Activated CD8-positive, alpha-beta T cell treated with anti-CD3 and anti-CD28 coated beads, Interleukin-2, amount 10 ng/mL, durations not matched to agents 7 days and 5 days (primary cell): Measurements from ENCODE around the gene TPST1. TPM values are rescaled to one million over a fixed set of nuclear protein-coding genes. Genes with fewer than 3 reads are reported as not detected.

Experiments used
- ATAC-seq: fragments of 150-1000 bp; cut with Tn5 transposase; one replicate; pipeline ENCODE4 v1.10.0; 2021; ENCODE audit warnings: moderate library complexity
- CTCF ChIA-PET: fragments of 350-600 bp; sonication (Branson Sonifier 250); formaldehyde crosslinking; loops from one replicate; lab custom pipeline; 2021; ENCODE audit warnings: antibody characterized with exemption; lab: Charles Lee
- POLR2A ChIA-PET: fragments of 350-600 bp; sonication (Branson Sonifier 250); formaldehyde crosslinking; loops from one replicate; lab custom pipeline; 2021; ENCODE audit warnings: antibody characterized with exemption; lab: Charles Lee
- DNase-seq: peaks from one replicate; pipeline ENCODE4 v3.0.0-alpha.2; 2020
- H3K27ac Mint-ChIP-seq: one replicate; pipeline ENCODE4 v1.8.0; 2021; ENCODE audit warnings: mild to moderate bottlenecking, mixed read lengths
- H3K27me3 Mint-ChIP-seq: one replicate; pipeline ENCODE4 v1.8.0; 2021; ENCODE audit warnings: low read depth, mixed read lengths
- H3K36me3 Mint-ChIP-seq: one replicate; pipeline ENCODE4 v1.8.0; 2021; ENCODE audit warnings: low read depth, mixed read lengths
- H3K4me1 Mint-ChIP-seq: one replicate; pipeline ENCODE4 v1.8.0; 2021; ENCODE audit warnings: low read depth, mixed read lengths
- H3K4me3 Mint-ChIP-seq: one replicate; pipeline ENCODE4 v1.8.0; 2021; ENCODE audit warnings: mild to moderate bottlenecking, mixed read lengths
- H3K9me3 Mint-ChIP-seq: one replicate; pipeline ENCODE4 v1.8.0; 2022; ENCODE audit warnings: mixed read lengths; ENCODE audit not compliant: insufficient read depth
- total RNA-seq, 2 experiments: library from RNA; stranded (reverse); gene quantifications; one replicate each; pipeline ENCODE4 v1.2.3, GENCODE V29; 2021

Gene TPST1
- total RNA-seq, 2 experiments from 2014 or later: 1.6 to 1.8 TPM

DNA sequence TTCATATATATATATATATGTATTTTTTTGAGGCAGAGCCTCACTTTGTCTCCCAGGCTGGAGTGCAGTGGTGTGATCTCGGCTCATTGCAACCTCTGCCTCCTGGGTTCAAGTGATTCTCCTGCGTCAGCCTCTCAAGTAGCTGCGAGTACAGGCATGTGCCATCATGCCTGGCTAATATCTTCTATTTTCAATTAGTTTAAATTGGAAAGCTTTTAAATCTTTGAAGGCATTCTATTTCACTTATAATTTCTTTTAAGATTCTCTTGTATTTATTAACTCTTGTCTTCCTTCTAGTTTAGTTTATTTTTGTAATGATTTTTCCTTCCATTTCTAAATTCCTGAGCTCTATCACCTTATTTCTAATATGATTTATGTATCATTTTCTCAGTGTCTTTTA lies 71.2 kb downstream of the TPST1 start:
- no peak for ATAC-seq
- POLR2A ChIA-PET: no interaction called here
- no peak for DNase-seq
- H3K9me3 Mint-ChIP-seq: no peaks in the 10 kb centered on the region
- H3K4me3 Mint-ChIP-seq: no peak overlapping the region
- no peak overlapping the region for H3K27ac Mint-ChIP-seq
- no peaks in the 10 kb centered on the region for H3K27me3 Mint-ChIP-seq
- no peaks in the 10 kb centered on the region for H3K36me3 Mint-ChIP-seq
- CTCF ChIA-PET: no interaction called here
- H3K4me1 Mint-ChIP-seq: no peaks in the 10 kb centered on the region

DNA sequence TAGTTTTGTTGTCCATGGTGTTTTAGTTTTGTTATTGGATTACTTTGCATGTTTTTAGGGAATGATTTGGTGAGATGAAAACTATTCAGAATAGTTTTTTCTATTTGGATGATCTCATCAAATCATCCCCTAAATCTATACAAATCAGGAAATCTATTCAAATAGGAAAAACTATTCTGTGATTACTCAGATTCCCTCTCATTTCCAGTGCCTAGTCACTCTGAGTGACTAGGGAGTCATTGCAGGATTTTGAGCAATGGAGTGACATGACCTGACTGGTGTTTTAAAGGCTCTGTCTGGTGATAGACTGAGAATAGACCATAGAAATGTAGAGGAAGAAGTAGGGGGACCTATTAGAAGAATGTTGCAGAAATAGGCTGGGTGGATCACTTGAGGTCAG lies 72.4 kb downstream of the TPST1 start:
- ChIA-PET CTCF (interaction anchor here (0.7 kb wide), 1 partner anchor 27 kb away, joined by 3 read pairs; no protein-coding TSS in a partner anchor), POLR2A (no interaction called here)
- no peaks in the 10 kb centered on the region for H3K27me3 Mint-ChIP-seq
- H3K9me3 Mint-ChIP-seq: no peaks in the 10 kb centered on the region
- H3K27ac Mint-ChIP-seq: no peak overlapping the region
- no peak for DNase-seq
- no peaks in the 10 kb centered on the region for H3K36me3 Mint-ChIP-seq
- H3K4me3 Mint-ChIP-seq: no peak overlapping the region
- no peaks in the 10 kb centered on the region for H3K4me1 Mint-ChIP-seq
- ATAC-seq: no peak

DNA sequence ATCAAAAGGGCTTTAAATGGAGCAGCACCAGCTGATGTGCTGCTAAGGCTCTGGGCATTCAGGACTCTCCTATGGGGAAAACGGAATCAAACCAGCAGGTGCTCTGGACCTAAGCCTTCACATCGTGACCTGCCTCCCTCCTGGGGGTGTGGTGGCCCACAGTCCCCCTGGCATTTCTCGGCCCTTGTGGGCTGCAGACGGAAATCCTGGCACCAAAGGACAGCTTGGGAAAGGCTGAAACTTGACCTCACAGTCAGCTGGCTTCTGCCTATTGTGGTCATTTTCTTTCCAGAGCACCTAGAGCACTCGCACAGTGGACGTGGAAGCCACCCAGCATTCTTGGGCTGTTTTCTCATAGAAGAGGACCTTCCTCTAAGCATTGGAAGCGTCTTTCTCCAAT lies 74.8 kb downstream of the TPST1 start:
- Mint-ChIP-seq H3K4me3 (no peak overlapping the region), H3K27ac (no peak overlapping the region), H3K4me1 (no peaks in the 10 kb centered on the region), H3K27me3 (no peaks in the 10 kb centered on the region), H3K36me3 (no peaks in the 10 kb centered on the region), H3K9me3 (no peaks in the 10 kb centered on the region)
- ChIA-PET POLR2A (no interaction called here), CTCF (no interaction called here)
- ATAC-seq (no peak), DNase-seq (no peak)

DNA sequence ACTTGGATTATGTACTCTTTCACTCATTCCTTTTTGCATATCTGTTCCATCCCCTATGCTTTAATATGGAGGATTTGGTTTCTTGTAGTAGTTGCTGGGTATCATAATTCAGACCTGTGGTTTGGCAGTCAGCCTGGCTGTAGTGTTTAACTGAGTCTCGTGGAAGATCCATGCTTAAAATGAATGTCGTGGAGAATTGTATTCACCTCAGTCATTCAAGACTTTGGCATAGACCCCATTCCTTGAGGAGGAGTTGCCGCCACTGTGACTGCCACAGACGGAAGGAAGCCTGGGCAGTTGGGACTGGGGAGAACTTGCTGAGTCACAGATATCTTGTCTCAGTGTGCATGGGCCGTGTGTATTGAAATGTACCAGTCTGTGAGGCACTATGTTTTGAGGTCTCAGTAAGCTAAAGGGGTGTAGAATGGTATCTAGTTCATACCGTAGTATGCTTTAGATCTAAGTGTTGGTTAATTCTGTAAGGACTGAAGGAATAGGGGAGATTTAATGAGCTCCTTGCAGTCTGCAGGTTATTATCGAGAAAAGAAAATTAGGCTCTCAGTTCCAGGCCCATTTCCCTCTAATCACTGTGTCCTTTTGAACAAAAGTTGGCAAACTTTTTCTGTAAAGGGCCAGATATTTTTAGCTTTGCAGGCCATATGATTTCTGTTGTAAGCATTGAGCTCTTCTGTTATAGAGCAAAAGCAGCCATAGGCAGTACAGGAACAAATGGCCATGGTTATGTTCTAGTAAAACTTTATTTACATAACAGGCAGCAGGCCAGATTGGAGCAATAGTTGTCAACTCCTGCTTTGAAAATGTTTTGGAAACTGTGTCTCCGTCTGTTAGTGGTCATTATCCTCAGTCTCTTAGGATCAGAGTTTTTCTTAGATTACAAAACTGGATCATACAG lies 76.8 kb downstream of the TPST1 start:
- CTCF ChIA-PET: no interaction called here
- H3K27ac Mint-ChIP-seq: no peak overlapping the region

DNA sequence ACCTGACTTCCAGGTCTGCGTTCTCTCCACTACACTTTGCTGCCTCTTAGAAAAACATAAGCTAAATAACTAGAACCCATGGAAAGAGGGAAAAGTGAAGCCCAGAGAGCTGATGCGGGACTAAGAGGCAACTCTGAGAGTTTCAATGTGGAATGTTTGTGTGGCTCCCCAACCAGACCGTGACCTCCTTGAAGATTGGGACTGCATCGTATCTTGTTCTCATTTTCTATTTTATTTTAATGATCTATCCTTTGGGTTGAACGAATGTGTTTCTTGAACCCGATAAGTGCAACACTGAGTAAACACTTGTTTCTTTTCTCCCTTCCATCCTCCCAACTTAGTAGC lies 77.4 kb downstream of the TPST1 start:
- POLR2A ChIA-PET: no interaction called here
- CTCF ChIA-PET: no interaction called here
- no peaks in the 10 kb centered on the region for H3K36me3 Mint-ChIP-seq
- no peaks in the 10 kb centered on the region for H3K9me3 Mint-ChIP-seq
- no peaks in the 10 kb centered on the region for H3K27me3 Mint-ChIP-seq
- no peak for DNase-seq
- ATAC-seq: no peak
- no peak overlapping the region for H3K4me3 Mint-ChIP-seq
- H3K4me1 Mint-ChIP-seq: no peaks in the 10 kb centered on the region
- H3K27ac Mint-ChIP-seq: no peak overlapping the region

More for the DNA sequence above, 76.8 kb downstream of the TPST1 start:
- Mint-ChIP-seq H3K36me3 (no peaks in the 10 kb centered on the region), H3K9me3 (no peaks in the 10 kb centered on the region), H3K4me3 (no peak overlapping the region), H3K27me3 (no peaks in the 10 kb centered on the region), H3K4me1 (no peaks in the 10 kb centered on the region)
- ATAC-seq (no peak), DNase-seq (no peak)
- POLR2A ChIA-PET: no interaction called here

DNA sequence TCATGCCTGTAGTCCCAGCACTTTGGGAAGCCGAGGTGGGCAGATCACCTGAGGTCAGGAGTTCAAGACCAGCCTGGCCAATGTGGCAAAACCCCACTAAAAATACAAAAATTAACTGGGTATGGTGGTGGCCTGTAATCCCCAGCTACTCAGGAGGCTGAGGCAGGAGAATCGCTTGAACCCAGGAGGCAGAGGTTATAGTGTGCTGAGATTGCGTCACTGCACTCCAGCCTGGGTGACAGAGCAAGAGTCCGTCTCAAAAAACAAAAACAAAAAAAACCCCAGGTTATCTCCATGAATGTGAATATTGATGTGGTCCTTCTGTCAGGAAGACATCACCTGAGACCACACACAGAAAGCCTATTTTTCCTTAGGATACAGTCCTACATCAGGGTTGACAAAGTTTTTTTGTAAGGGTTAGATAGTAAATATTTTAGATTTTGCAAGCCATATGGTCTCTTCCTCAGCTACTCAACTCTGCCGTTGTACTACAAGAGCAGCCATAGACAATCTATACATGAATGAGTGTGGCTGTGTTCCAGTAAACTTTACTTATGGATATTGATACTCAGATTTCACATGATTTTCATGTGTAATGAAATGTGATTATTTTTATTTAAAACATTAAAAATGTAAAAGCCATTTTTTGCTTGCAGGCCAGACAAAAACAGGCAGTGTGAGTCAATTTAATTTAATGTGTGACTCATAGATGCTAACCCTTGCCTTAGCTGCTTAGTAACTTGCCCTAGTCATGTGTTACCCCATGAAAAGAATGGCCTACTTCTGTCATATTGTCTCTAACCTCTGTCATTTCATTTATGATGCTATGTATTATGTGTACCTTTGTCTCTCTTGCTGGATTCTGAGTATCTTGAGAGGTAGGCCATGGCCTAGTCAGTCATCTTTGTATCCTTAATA lies 78.1 kb downstream of the TPST1 start:
- no peaks in the 10 kb centered on the region for H3K36me3 Mint-ChIP-seq
- no peaks in the 10 kb centered on the region for H3K4me1 Mint-ChIP-seq
- no peaks in the 10 kb centered on the region for H3K9me3 Mint-ChIP-seq
- ATAC-seq (no peak), DNase-seq (no peak)
- ChIA-PET CTCF (interaction anchor here (0.6 kb wide), 1 partner anchor 30 kb away, joined by 3 read pairs; no protein-coding TSS in a partner anchor), POLR2A (no interaction called here)
- H3K4me3 Mint-ChIP-seq: no peak overlapping the region
- H3K27me3 Mint-ChIP-seq: no peaks in the 10 kb centered on the region
- H3K27ac Mint-ChIP-seq: no peak overlapping the region

DNA sequence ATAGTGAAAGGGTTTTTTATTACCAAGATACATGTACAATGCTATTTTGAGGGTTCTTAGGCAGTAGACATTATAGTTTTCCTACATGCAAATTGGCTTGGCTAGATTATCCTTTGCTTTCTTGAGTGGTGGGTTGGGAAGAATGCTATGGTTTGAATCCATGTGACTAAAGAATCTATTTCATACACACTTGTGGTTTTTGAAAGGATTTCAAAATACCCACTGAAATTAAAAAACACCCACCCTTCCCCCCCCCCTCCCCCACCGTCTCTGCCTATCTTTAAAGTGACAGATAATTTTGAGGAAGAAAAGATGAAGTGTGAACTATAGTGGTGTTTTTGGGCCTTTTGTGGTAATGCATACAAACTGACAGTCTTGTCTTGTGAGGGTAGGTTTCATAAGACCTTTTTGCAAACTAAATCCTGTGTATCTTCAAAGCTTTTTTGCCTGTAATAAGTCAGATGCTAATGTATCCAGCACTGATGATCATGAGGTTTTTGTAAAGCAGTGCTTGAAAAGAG lies 90.9 kb downstream of the TPST1 start:
- no peak for ATAC-seq
- H3K27me3 Mint-ChIP-seq: no peaks in the 10 kb centered on the region
- CTCF ChIA-PET: no interaction called here
- POLR2A ChIA-PET: no interaction called here
- peaks cover 8% of the 10 kb centered on the region for H3K9me3 Mint-ChIP-seq
- H3K27ac Mint-ChIP-seq: no peak overlapping the region
- peaks cover 3% of the 10 kb centered on the region for H3K36me3 Mint-ChIP-seq
- no peak for DNase-seq
- no peaks in the 10 kb centered on the region for H3K4me1 Mint-ChIP-seq
- H3K4me3 Mint-ChIP-seq: no peak overlapping the region

DNA sequence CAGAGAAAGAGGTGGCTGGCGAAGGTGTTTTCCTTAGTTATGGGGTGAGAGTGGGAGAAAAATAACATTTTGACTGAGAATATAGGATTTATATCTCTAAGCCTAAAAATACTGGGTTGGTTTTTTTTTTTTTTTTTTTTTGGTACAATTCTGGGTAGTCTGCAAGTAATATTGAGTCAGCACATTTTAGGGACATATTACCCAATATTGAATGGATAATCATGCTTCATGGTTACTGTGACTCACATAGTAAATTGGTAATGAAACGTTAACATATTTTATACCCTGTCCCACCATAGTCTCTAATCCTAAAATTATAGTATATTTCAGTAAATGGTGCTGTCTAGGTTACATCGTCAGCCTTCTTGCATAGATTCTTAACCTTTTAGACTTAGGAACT lies 91.4 kb downstream of the TPST1 start:
- Mint-ChIP-seq H3K4me1 (no peaks in the 10 kb centered on the region), H3K4me3 (no peak overlapping the region), H3K36me3 (peaks cover 3% of the 10 kb centered on the region), H3K27me3 (no peaks in the 10 kb centered on the region), H3K9me3 (peaks cover 8% of the 10 kb centered on the region), H3K27ac (no peak overlapping the region)
- ChIA-PET CTCF (no interaction called here), POLR2A (no interaction called here)
- ATAC-seq: no peak
- DNase-seq: no peak

DNA sequence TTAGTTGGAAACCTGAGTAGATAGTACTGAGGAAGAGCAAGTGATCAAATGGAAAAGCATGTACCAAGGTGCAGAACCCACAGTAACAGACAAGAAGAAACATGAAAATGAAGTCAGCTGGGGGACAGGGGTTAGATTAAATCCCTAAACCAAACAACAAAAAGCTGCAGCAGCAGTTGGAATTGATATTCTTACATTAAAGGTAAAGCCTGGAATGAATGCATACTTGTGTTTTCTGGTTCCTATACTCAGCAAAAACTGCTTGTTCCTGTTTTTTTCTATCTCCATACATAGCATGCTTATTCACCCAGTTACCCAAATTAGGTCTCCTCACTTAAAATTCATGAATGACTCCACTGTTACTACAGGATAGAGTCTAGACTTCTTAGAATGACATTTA lies 92.4 kb downstream of the TPST1 start:
- Mint-ChIP-seq H3K4me1 (no peaks in the 10 kb centered on the region), H3K27ac (no peak overlapping the region), H3K27me3 (no peaks in the 10 kb centered on the region), H3K36me3 (peaks cover 3% of the 10 kb centered on the region), H3K9me3 (peaks cover 8% of the 10 kb centered on the region), H3K4me3 (no peak overlapping the region)
- no peak for ATAC-seq
- no peak for DNase-seq
- ChIA-PET POLR2A (no interaction called here), CTCF (no interaction called here)

DNA sequence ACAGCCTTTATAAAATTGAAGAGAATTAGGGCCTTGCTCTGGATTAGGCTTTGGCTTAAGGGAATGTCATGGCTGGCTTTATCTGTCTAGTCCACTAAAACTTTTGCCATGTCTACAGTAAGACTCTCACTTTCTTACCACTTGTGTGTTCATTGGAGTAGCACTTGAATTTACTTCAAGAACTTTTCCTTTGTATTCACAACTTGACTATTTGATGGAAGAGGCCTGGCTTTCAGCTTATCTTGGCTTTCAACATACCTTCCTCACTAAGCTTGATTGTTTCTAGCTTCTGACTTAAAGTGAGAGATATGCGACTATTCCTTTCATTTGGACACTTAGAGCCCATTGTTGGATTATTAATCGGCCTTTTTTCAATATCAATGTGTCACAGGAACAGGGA lies 96.1 kb downstream of the TPST1 start:
- POLR2A ChIA-PET: no interaction called here
- DNase-seq (no peak), ATAC-seq (no peak)
- no peak overlapping the region for H3K27ac Mint-ChIP-seq
- no peaks in the 10 kb centered on the region for H3K27me3 Mint-ChIP-seq
- no peak overlapping the region for H3K4me3 Mint-ChIP-seq
- peaks cover 8% of the 10 kb centered on the region for H3K9me3 Mint-ChIP-seq
- CTCF ChIA-PET: no interaction called here
- H3K36me3 Mint-ChIP-seq: peaks cover 3% of the 10 kb centered on the region
- H3K4me1 Mint-ChIP-seq: no peaks in the 10 kb centered on the region

DNA sequence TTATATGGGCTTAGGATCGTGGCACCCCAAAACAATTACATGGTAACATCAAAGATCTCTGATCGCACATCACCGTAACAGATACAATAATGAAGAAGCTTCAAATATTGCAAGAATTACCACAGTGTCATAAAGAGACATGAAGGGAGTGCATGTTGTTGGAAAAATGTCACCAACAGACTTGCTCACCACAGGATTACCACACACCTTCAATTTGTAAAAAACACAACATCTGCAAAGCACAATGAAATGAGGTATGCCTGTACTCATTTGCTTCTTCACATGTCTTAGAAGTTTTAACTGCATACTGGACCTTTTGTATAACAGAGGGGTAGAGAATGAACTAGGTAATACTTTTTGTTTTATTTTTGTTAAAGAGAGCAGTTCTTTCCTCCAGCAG lies 96.6 kb downstream of the TPST1 start:
- Mint-ChIP-seq H3K4me1 (no peaks in the 10 kb centered on the region), H3K9me3 (peaks cover 8% of the 10 kb centered on the region), H3K27ac (no peak overlapping the region), H3K36me3 (peaks cover 3% of the 10 kb centered on the region), H3K4me3 (no peak overlapping the region), H3K27me3 (no peaks in the 10 kb centered on the region)
- ChIA-PET CTCF (no interaction called here), POLR2A (no interaction called here)
- ATAC-seq (no peak), DNase-seq (no peak)
